ENCODE measurements around the gene SMARCA4.
"Not testable (repeated sequence)": the region's sequence is repeated elsewhere in the genome, so short reads cannot be mapped to it uniquely, and the experiment has no call there.

SMARCA4 gene

DNA sequence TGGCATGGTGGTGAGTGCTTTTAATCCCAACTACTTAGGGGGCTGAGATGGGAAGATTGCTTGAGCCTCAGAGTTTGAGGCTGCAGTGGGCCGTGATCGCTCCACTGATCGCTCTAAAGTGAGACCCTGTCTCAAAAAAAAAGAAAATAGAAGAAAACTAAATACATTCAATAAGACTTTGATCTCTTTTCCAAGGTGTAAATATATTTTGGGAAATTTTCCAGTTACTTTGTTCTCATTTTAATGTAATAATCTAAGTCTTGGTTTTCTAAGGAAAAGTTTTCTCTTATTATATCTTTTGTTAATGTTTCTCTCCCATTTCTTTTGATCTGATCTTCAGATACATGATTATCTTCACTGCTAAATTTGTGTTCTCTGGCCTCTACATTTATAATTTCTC, 138.0 kb downstream of the SMARCA4 start:
- no peak overlapping the region for H3K4me3 ChIP-seq (ENCODE audit: low read length)
- DNase-seq (ENCODE audit: low read depth): no peak
- no peak for TF ChIP-seq CTCF (conservative IDR thresholded peaks at IDR 0.05; ENCODE audit: low read depth, low read length)

DNA sequence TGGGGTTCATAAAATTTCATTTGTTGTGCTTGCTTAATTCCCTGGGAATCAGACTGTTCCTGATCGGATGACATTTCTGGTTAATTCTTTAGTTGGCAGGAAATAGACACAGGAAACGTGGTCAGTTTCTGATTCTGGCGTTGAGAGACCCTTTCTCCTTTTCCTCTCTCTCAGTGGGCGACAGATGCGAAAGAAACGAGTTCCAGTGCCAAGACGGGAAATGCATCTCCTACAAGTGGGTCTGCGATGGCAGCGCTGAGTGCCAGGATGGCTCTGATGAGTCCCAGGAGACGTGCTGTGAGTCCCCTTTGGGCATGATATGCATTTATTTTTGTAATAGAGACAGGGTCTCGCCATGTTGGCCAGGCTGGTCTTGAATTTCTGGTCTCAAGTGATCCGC, 139.2 kb downstream of the SMARCA4 start:
- no peak for TF ChIP-seq CTCF (conservative IDR thresholded peaks at IDR 0.05; ENCODE audit: low read depth, low read length)
- no peak for DNase-seq (ENCODE audit: low read depth)
- no peak overlapping the region for H3K4me3 ChIP-seq (ENCODE audit: low read length)

DNA sequence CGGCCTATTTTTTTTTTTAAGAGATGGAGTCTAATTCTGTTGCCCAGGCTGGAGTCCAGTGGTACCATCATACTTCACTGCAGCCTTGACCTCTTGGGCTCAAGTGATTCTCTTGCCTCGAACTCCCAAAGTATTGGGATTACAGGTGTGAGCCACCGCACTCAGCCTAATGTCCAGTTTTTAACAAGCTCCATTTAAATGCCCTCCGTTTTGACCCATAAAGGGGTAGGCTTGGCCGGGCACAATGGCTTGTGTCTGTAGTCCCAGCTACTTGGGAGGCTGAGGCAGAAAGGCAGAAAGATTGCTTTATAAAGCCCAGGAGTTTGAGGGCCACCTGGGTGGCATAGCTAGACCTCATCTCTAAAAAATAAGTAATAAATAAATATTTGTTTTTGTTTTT, 140.2 kb downstream of the SMARCA4 start:
- no peak overlapping the region for H3K4me3 ChIP-seq (ENCODE audit: low read length)
- no peak for DNase-seq (ENCODE audit: low read depth)
- no peak for TF ChIP-seq CTCF (conservative IDR thresholded peaks at IDR 0.05; ENCODE audit: low read depth, low read length)

DNA sequence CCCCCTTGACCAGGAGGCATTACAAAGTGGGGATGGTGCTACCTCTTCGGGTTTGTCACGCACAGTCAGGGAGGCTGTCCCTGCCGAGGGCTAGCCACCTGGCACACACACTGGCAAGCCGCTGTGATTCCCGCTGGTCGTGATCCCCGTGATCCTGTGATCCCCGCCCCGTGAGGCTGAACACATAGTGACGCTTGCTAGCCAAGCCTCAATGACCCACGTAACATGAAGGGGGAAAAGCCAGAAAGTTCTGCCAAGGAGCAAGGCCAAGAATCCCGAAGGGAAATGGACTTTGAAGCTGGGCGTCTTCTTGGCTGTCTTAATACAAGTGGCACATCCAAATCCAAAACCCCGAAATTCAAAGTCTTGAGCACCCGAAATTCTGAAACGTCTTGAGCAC, 142.1 kb downstream of the SMARCA4 start:
- DNase-seq (ENCODE audit: low read depth): no peak
- H3K4me3 ChIP-seq (ENCODE audit: low read length): no peak overlapping the region
- TF ChIP-seq CTCF (conservative IDR thresholded peaks at IDR 0.05; ENCODE audit: low read depth, low read length): no peak

DNA sequence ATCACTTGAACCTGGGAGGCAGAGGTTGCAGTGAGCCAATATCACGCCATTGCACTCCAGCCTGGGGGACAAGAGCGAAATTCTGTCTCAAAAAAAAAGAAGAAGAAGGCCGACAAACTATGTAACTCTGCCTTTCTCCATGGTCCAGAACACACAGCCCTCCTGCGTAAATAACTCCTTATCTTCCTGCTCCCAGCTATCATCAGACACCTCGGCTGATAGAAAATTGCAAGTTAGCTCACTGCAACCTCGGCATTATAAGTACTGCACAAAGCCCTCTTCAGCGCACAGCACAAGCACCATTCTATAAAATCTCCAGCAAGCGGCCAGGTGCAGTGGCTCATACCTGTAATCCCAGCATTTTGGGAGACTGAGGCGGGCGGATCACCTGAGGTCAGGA, 142.8 kb downstream of the SMARCA4 start:
- DNase-seq (ENCODE audit: low read depth); H3K4me3 ChIP-seq (ENCODE audit: low read length): not testable (repeated sequence)

DNA sequence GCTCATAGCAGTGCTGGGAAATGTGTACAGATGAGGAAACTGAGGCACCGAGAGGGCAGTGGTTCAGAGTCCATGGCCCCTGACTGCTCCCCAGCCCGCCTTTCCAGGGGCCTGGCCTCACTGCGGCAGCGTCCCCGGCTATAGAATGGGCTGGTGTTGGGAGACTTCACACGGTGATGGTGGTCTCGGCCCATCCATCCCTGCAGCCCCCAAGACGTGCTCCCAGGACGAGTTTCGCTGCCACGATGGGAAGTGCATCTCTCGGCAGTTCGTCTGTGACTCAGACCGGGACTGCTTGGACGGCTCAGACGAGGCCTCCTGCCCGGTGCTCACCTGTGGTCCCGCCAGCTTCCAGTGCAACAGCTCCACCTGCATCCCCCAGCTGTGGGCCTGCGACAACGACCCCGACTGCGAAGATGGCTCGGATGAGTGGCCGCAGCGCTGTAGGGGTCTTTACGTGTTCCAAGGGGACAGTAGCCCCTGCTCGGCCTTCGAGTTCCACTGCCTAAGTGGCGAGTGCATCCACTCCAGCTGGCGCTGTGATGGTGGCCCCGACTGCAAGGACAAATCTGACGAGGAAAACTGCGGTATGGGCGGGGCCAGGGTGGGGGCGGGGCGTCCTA, 144.3 kb downstream of the SMARCA4 start:
- TF ChIP-seq CTCF (conservative IDR thresholded peaks at IDR 0.05; ENCODE audit: low read depth, low read length): no peak
- no peak overlapping the region for H3K4me3 ChIP-seq (ENCODE audit: low read length)
- no peak for DNase-seq (ENCODE audit: low read depth)

- DNase-seq (ENCODE audit: low read depth): no peak
- TF ChIP-seq CTCF (conservative IDR thresholded peaks at IDR 0.05; ENCODE audit: low read depth, low read length): no peak
- no peak overlapping the region for H3K4me3 ChIP-seq (ENCODE audit: low read length)
Observed at GRCh38 chr19:11106477-11106876, 145.6 kb downstream of the SMARCA4 start.

GRCh38 chr19:11108746-11109145, 147.9 kb downstream of the SMARCA4 start:
- no peak for DNase-seq (ENCODE audit: low read depth)
- no peak for TF ChIP-seq CTCF (conservative IDR thresholded peaks at IDR 0.05; ENCODE audit: low read depth, low read length)

More at GRCh38 chr19:11108746-11109145, 147.9 kb downstream of the SMARCA4 start:
- H3K4me3 ChIP-seq (ENCODE audit: low read length): no peak overlapping the region

All from retinal pigment epithelial cell (primary cell).